HEK293 (cell line): ENCODE data around the gene ZCCHC14.

Experiments used
- CTCF ChIA-PET: fragments of 350-600 bp; formaldehyde crosslinking; extraction: SDS; loops from one replicate; lab custom pipeline; 2021; ENCODE audit warnings: antibody characterized with exemption; lab: Yijun Ruan, JAX
- POLR2A ChIA-PET: fragments of 300-600 bp; formaldehyde crosslinking; extraction: SDS; loops from one replicate; lab custom pipeline; 2020; ENCODE audit warnings: antibody characterized with exemption, inconsistent platforms; lab: Yijun Ruan, JAX
- H3K27ac ChIP-seq: fragments of 200-500 bp; sonication (Bioruptor generic); 2 replicates; pipeline ENCODE4 v1.5.1; 2014; ENCODE audit warnings: low read depth, low read length, control low read depth, inconsistent platforms; ENCODE audit errors: extremely low read depth
- H3K36me3 ChIP-seq, 2 experiments: fragments of 200-500 bp in 1 of 2; sonication (Bioruptor generic) in 1 of 2; 1 replicate in 1 of 2; 2 replicates in 1 of 2; pipeline ENCODE4 v1.5.1; 2014 to 2017; ENCODE audit warnings: inconsistent platforms in 2 of 2, low read length in 2 of 2; ENCODE audit not compliant: control insufficient read depth in 2 of 2, insufficient read depth in 1 of 2
- H3K4me1 ChIP-seq: fragments of 200-500 bp; sonication (Bioruptor generic); 2 replicates; pipeline ENCODE4 v1.5.1; 2014; ENCODE audit warnings: mild to moderate bottlenecking, low read length, inconsistent platforms; ENCODE audit not compliant: control insufficient read depth, insufficient read depth
- H3K4me3 ChIP-seq: 2 replicates; pipeline ENCODE4 v1.5.1; 2011; ENCODE audit warnings: low read depth, mild to moderate bottlenecking, control low read depth, low read length, moderate library complexity
- H3K9me3 ChIP-seq: fragments of 200-500 bp; sonication (Bioruptor generic); 2 replicates; pipeline ENCODE4 v1.5.1; 2014; ENCODE audit warnings: low read depth, low read length, inconsistent platforms; ENCODE audit not compliant: control insufficient read depth, insufficient read depth
- SP7 ChIP-seq: fragments of 450-650 bp; formaldehyde crosslinking; IDR thresholded peaks from 2 replicates; pipeline ENCODE4 v1.5.1; 2016; ENCODE audit warnings: missing biosample characterization, missing genetic modification characterization
- ZBTB1 ChIP-seq: fragments of 450-650 bp; formaldehyde crosslinking; IDR thresholded peaks from 2 replicates; pipeline ENCODE4 v1.5.1; 2016; ENCODE audit warnings: missing biosample characterization, missing genetic modification characterization
- ZNF121 ChIP-seq: fragments of 450-650 bp; formaldehyde crosslinking; IDR thresholded peaks from 2 replicates; pipeline ENCODE4 v1.5.1; 2016; ENCODE audit warnings: missing biosample characterization, missing genetic modification characterization
- ZNF138 ChIP-seq: fragments of 450-650 bp; formaldehyde crosslinking; IDR thresholded peaks from 2 replicates; pipeline ENCODE4 v1.5.1; 2016; ENCODE audit warnings: missing biosample characterization, missing genetic modification characterization, borderline replicate concordance
- ZNF174 ChIP-seq: fragments of 450-650 bp; formaldehyde crosslinking; IDR thresholded peaks from 2 replicates; pipeline ENCODE4 v1.5.0; 2017; ENCODE audit warnings: missing biosample characterization, mild to moderate bottlenecking, missing genetic modification characterization
- ZNF184 ChIP-seq: fragments of 450-650 bp; IDR thresholded peaks from 2 replicates; pipeline ENCODE4 v1.5.1; 2018; ENCODE audit warnings: missing biosample characterization, mild to moderate bottlenecking, missing genetic modification characterization
- ZNF214 ChIP-seq: fragments of 450-650 bp; formaldehyde crosslinking; IDR thresholded peaks from 2 replicates; pipeline ENCODE4 v1.5.1; 2017; ENCODE audit warnings: missing biosample characterization, mild to moderate bottlenecking, missing genetic modification characterization, borderline replicate concordance
- ZNF24 ChIP-seq: fragments of 450-650 bp; formaldehyde crosslinking; IDR thresholded peaks from 2 replicates; pipeline ENCODE4 v1.5.1; 2016; ENCODE audit warnings: missing biosample characterization, missing genetic modification characterization
- ZNF26 ChIP-seq: fragments of 450-650 bp; formaldehyde crosslinking; IDR thresholded peaks from 2 replicates; pipeline ENCODE4 v1.5.1; 2016; ENCODE audit warnings: missing biosample characterization, missing genetic modification characterization
- ZNF274 ChIP-seq, 2 experiments: fragments of 200-500 bp in 1 of 2; fragments of 450-650 bp in 1 of 2; sonication (Bioruptor generic) in 1 of 2; formaldehyde crosslinking in 1 of 2; IDR thresholded peaks; 2 replicates each; pipeline versions ENCODE4 v1.5.1 to v1.6.1; 2014 to 2016; ENCODE audit warnings: borderline replicate concordance in 1 of 2, inconsistent platforms in 1 of 2, low read length in 1 of 2, missing biosample characterization in 1 of 2, missing genetic modification characterization in 1 of 2
- ZNF280C ChIP-seq: fragments of 450-650 bp; formaldehyde crosslinking; IDR thresholded peaks from 2 replicates; pipeline ENCODE4 v1.5.1; 2016; ENCODE audit warnings: missing biosample characterization, missing genetic modification characterization
- ZNF366 ChIP-seq: fragments of 450-650 bp; formaldehyde crosslinking; conservative IDR thresholded peaks from 2 replicates; pipeline ENCODE4 v1.5.1; 2016; ENCODE audit warnings: missing biosample characterization, missing genetic modification characterization
- ZNF398 ChIP-seq: fragments of 450-650 bp; formaldehyde crosslinking; IDR thresholded peaks from 2 replicates; pipeline ENCODE4 v1.5.1; 2017; ENCODE audit warnings: missing biosample characterization, missing genetic modification characterization
- ZNF426 ChIP-seq: fragments of 450-650 bp; formaldehyde crosslinking; IDR thresholded peaks from 2 replicates; pipeline ENCODE4 v1.5.1; 2017; ENCODE audit warnings: missing biosample characterization, missing genetic modification characterization, mild to moderate bottlenecking, inconsistent platforms, moderate library complexity
- ZNF510 ChIP-seq: fragments of 450-650 bp; formaldehyde crosslinking; IDR thresholded peaks from 2 replicates; pipeline ENCODE4 v1.5.1; 2018; ENCODE audit warnings: mild to moderate bottlenecking, missing genetic modification characterization, missing biosample characterization; ENCODE audit not compliant: insufficient replicate concordance
- ZNF513 ChIP-seq: fragments of 450-650 bp; IDR thresholded peaks from 2 replicates; pipeline ENCODE4 v1.5.1; 2018; ENCODE audit warnings: missing biosample characterization, missing genetic modification characterization
- ZNF518A ChIP-seq: fragments of 450-650 bp; formaldehyde crosslinking; conservative IDR thresholded peaks from 2 replicates; pipeline ENCODE4 v1.5.1; 2016; ENCODE audit warnings: low read depth, missing biosample characterization, missing genetic modification characterization
- ZNF548 ChIP-seq: fragments of 450-650 bp; formaldehyde crosslinking; IDR thresholded peaks from 2 replicates; pipeline ENCODE4 v1.5.1; 2016; ENCODE audit warnings: missing biosample characterization, missing genetic modification characterization
- ZNF571 ChIP-seq: fragments of 450-650 bp; formaldehyde crosslinking; IDR thresholded peaks from 2 replicates; pipeline ENCODE4 v1.5.0; 2017; ENCODE audit warnings: missing biosample characterization, missing genetic modification characterization
- ZNF600 ChIP-seq: fragments of 450-650 bp; formaldehyde crosslinking; IDR thresholded peaks from 2 replicates; pipeline ENCODE4 v1.5.1; 2016; ENCODE audit warnings: missing biosample characterization, missing genetic modification characterization
- ZNF626 ChIP-seq: fragments of 450-650 bp; sonication (Bioruptor Pico); formaldehyde crosslinking; IDR thresholded peaks from 2 replicates; pipeline ENCODE4 v1.5.1; 2018; ENCODE audit warnings: missing biosample characterization, missing genetic modification characterization, inconsistent platforms
- ZNF843 ChIP-seq: fragments of 450-650 bp; formaldehyde crosslinking; IDR thresholded peaks from 2 replicates; pipeline ENCODE4 v1.5.1; 2016; ENCODE audit warnings: missing biosample characterization, missing genetic modification characterization

The ZCCHC14 gene

GRCh38 chr16:87432330-87432915, 60.4 kb downstream of the ZCCHC14 start:
- CTCF ChIA-PET, result interaction anchor here (0.6 to 1.5 kb wide), 3 partner anchors 15 to 135 kb away, joined by 3 read pairs; no protein-coding TSS in a partner anchor
- Histone ChIP-seq H3K36me3 (peaks cover 0 to 24% of the 10 kb centered on the region in 2 experiments; a peak in 2 of 3 replicates), H3K4me3 (no peak overlapping the region), H3K4me1 (peaks cover 3% of the 10 kb centered on the region; the same call in 1 of the 2 replicates), H3K27ac (no peak overlapping the region), H3K9me3 (no peaks in the 10 kb centered on the region)
- TF ChIP-seq ZNF518A (tag by site-specific recombination), result no peak
- TF ChIP-seq ZNF24 (tag by site-specific recombination), result no peak
- TF ChIP-seq ZNF626, result no peak
- no peak for TF ChIP-seq SP7
- no peak for TF ChIP-seq ZNF600 (tag by site-specific recombination)
- no peak for TF ChIP-seq ZNF121 (tag by site-specific recombination)
- no peak for TF ChIP-seq ZNF398 (tag by site-specific recombination)
- POLR2A ChIA-PET, result no interaction called here

- POLR2A ChIA-PET, result no interaction called here
- Histone ChIP-seq H3K9me3 (no peaks in the 10 kb centered on the region), H3K27ac (no peak overlapping the region), H3K4me1 (peaks cover 3% of the 10 kb centered on the region; the same call in 1 of the 2 replicates), H3K36me3 (peaks cover 0 to 27% of the 10 kb centered on the region in 2 experiments; a peak in 2 of 3 replicates), H3K4me3 (no peak overlapping the region)
- CTCF ChIA-PET, result interaction anchor here (0.6 to 1.5 kb wide), 3 partner anchors 11 to 134 kb away, joined by 3 to 5 read pairs (median 3); no protein-coding TSS in a partner anchor
- TF ChIP-seq ZNF513 (no peak), ZNF274 (IDR thresholded peaks at IDR 0.05; ENCODE audit: low read length) (no peak), ZNF274 (tag by site-specific recombination; IDR thresholded peaks at IDR 0.05; ENCODE audit: borderline replicate concordance) (no peak), ZNF571 (tag by site-specific recombination) (no peak), ZNF138 (tag by site-specific recombination) (no peak), ZBTB1 (tag by site-specific recombination) (no peak), ZNF510 (no peak), ZNF184 (tag by site-specific recombination) (no peak), ZNF426 (tag by site-specific recombination) (no peak), ZNF174 (tag by site-specific recombination) (no peak), ZNF548 (tag by site-specific recombination) (no peak), ZNF26 (tag by site-specific recombination) (no peak), ZNF843 (tag by site-specific recombination) (no peak), ZNF280C (tag by site-specific recombination) (no peak), ZNF366 (no peak), ZNF214 (tag by site-specific recombination) (no peak)
These were observed 60.9 kb downstream of the ZCCHC14 start for GRCh38 chr16:87431926-87432325.
